Measurements from ENCODE around the gene GALE.
"Not testable (repeated sequence)": the region's sequence is repeated elsewhere in the genome, so short reads cannot be mapped to it uniquely, and the experiment has no call there.

GALE gene

DNA sequence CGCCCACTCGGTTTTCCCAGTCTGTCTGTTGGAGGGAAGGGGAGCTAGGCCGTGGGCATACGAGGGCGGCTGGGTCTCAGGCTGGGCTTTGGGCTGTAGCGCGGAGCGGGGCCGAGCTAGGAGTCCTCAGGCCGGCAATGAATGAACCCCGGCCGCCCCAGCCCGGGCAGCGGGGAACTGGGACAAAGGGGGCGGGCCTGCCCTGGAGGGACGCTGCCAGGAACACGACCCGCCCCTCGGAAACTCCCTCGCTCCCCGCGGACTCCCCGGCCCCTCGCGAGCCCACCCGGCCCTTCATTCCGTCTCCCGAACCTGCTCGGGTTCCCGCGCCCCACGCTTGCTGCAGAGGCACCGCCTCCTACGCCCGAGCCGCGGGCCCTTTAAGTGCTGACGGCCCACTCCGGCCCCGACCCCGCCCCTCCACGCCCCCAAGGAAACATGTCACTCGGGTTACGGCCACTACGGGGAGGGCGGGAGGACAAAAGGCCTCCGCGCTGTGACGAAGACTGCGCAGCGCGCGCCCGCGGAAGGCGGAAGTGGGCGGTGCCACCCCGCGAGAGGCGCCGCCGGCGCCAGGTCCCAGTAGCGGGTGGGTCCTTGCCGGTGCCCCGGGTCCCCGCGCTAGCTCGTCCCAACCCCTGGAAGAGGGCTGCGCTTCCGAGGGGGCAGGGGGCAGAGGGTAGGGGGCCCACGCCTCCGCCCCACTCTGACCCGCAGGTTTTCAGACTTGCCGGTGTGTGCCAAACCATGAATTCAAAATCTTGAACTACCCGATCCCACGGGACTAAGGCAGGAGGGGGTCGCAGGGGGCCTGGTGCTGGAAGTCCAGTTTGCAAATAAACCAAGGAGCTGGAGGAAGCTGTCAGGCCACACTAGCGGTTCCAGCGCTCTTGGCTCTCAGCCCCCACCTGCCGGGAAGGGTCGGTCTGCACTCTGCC lies at the start of gene GALE:
GALE (minus strand) TSS at position 355 of the 938 bp plus-strand sequence. CDS start 1,747 bp downstream, outside the sequence.
- Mint-ChIP-seq H3K4me1 (peaks cover 25 to 30% of the 10 kb centered on the region in 2 donors), H3K36me3 (peaks cover 16 to 40% of the 10 kb centered on the region in 2 donors), H3K27ac (peak within 1 kb of the TSS; percentile 94), H3K27me3 (no peaks in the 10 kb centered on the region), H3K4me3 (peak within 1 kb of the TSS; percentile 94 to 95), H3K9me3 (no peaks in the 10 kb centered on the region)
- DNase-seq (peak; percentile 91), ATAC-seq (replicated peaks) (peak; percentile 89 to 94)

DNA sequence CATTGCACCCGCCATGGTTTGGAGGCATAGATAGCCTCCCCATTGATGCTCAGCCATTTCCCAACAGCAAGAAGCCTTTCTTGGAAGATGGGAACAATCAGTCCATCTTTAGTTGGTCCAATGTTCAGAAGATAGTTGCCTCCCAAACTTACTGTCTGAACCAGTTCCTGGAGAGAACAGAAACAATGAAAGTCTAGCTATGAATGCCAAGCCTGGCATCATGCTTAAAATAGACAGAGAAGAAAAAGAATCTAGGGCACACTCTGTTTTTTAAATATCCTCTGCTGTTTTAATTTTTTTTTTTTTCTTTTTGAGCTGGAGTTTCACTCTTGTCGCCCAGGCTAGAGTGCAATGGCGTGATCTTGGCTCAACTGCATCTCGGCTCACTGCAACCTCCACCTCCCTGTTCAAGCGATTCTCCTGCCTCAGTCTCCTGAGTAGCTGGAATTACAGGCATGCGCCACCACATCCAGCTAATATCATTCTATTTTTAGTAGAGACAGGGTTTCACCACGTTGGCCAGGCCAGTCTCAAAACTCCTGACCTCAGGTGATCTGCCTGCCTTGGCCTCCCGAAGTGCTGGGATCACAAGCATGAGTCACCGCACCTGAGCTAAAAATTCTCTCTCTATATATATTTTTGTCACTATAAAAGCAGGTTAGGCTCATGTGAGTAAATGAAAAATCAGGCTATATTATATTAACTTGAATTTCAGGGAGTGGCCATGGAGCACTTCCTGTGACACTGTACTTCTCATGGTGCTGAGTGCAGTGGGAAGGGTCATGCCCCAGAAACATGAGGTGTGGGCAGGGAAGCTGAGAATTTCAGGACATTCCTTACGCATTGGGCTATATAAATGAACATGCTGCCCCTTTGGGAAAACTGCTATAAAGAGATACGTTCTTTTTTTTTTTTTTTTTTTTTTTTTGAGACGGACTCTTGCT lies 48.4 kb upstream of the GALE start:
- no peaks in the 10 kb centered on the region for H3K27me3 Mint-ChIP-seq
- H3K9me3 Mint-ChIP-seq: peaks cover 0 to 2% of the 10 kb centered on the region in 2 donors
- ATAC-seq (replicated peaks): no peak
- H3K27ac Mint-ChIP-seq: no peak overlapping the region
- no peak for DNase-seq
- H3K4me3 Mint-ChIP-seq: no peak overlapping the region
- H3K36me3 Mint-ChIP-seq: peaks cover 36 to 41% of the 10 kb centered on the region in 2 donors
- H3K4me1 Mint-ChIP-seq: no peaks in the 10 kb centered on the region

DNA sequence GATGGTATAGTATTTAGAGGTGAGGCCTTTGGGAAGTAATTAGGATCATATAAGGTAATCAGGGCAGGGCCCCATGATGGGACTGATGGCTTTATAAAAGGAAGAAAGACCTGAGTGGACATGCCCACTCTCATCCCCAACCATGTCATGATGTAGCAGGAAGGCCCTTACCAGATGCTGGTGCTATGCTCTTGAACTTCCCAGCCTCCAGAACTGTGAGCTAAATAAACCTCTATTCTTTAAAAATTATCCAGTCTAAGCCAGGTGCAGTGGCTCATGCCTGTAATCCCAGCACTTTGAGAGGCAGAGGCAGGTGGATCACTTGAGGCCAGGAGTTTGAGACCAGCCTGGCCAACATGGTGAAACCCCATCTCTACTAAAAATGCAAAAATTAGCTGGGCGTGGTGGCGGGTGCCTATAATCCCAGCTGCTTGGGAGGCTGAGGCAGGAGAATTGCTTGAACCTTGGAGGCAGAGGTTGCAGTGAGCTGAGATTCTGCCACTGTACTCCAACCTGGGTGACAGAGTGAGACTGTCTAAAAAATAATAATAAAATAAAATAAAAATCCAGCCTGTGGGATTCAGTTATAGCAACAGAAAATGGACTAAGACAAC lies 47.0 kb upstream of the GALE start:
- H3K27me3 Mint-ChIP-seq; H3K9me3 Mint-ChIP-seq; DNase-seq; H3K27ac Mint-ChIP-seq; ATAC-seq (replicated peaks); H3K4me1 Mint-ChIP-seq; H3K4me3 Mint-ChIP-seq: not testable (repeated sequence)
- peaks cover 34 to 41% of the 10 kb centered on the region in 2 donors for H3K36me3 Mint-ChIP-seq

DNA sequence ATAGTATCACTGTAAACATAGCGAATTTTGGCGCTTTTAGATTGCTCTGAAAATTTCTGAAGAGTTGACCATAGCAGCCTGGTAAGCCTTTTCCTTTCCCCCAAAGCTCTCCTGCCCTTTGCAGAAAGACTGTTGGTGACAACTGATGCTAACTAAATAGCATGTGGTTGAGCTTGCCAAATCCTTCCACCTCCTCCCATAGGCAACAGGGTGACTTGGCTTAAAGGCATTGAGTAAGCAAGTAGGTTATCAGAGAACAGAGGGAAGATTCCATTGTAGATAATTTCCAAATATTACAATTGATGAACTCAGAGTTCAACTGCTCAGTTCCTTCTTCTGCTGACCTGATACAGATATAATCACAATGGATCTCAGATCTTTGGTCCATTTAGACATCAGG lies 44.6 kb upstream of the GALE start:
- H3K27ac Mint-ChIP-seq: no peak overlapping the region
- H3K9me3 Mint-ChIP-seq: peaks cover 0 to 2% of the 10 kb centered on the region in 2 donors
- ATAC-seq (replicated peaks) (no peak), DNase-seq (no peak)
- H3K36me3 Mint-ChIP-seq: peaks cover 31 to 36% of the 10 kb centered on the region in 2 donors
- no peaks in the 10 kb centered on the region for H3K4me1 Mint-ChIP-seq
- H3K27me3 Mint-ChIP-seq: no peaks in the 10 kb centered on the region
- no peak overlapping the region for H3K4me3 Mint-ChIP-seq

DNA sequence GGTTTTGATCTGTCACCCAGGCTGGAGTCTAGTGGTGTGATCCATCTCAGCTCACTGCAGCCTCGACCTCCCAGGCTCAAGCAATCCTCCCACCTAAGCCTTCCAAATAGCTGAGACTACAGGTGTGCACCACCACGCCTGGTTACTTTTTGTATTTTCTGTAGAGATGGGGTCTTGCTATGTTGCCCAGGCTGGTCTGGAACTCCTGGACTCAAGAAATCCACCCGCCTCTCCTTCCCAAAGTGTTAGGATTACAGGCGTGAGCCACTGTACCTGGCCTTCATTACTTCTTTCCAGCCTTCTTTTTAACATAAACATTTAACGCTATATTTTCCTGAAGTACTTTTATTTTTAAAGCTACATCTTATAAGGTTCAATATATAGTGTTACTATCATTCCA lies 43.1 kb upstream of the GALE start:
- H3K36me3 Mint-ChIP-seq: peaks cover 26 to 32% of the 10 kb centered on the region in 2 donors
- DNase-seq (no peak), ATAC-seq (replicated peaks) (no peak)
- H3K4me1 Mint-ChIP-seq: peaks cover 0 to under 1% of the 10 kb centered on the region in 2 donors
- H3K27ac Mint-ChIP-seq: no peak overlapping the region
- no peaks in the 10 kb centered on the region for H3K27me3 Mint-ChIP-seq
- no peak overlapping the region for H3K4me3 Mint-ChIP-seq
- H3K9me3 Mint-ChIP-seq: peaks cover 0 to 2% of the 10 kb centered on the region in 2 donors

DNA sequence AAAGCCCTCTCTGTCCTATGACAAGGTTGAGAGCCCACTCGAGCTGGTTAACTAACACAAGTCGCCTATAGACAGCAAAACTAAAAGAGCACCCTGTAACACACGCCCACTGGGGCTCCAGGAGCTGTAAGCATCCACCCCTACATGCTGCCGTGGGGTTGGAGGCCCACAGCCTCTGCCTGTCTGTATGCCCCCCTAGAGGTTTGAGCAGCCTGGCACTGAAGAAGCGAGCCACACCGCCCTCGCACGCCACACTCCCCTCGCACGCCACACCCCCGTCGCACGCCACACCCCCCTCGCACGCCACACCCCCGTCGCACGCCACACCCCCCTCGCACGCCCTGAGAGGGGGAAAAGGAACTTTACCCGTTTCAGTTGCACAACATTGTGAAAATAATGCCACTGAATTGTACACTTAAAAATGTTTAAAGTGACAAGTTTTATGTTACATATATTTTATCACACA lies 37.9 kb upstream of the GALE start:
- ATAC-seq (replicated peaks): peak; percentile 97 to 99
- peak overlapping the region; percentile 78 to 81 for H3K4me3 Mint-ChIP-seq
- H3K36me3 Mint-ChIP-seq: no peaks in the 10 kb centered on the region
- peak; percentile 71 for DNase-seq
- H3K27ac Mint-ChIP-seq: peak overlapping the region; percentile 82
- H3K4me1 Mint-ChIP-seq: peaks cover 6 to 22% of the 10 kb centered on the region in 2 donors
- peaks cover 0 to 4% of the 10 kb centered on the region in 2 donors for H3K27me3 Mint-ChIP-seq
- H3K9me3 Mint-ChIP-seq: peaks cover 0 to 2% of the 10 kb centered on the region in 2 donors

DNA sequence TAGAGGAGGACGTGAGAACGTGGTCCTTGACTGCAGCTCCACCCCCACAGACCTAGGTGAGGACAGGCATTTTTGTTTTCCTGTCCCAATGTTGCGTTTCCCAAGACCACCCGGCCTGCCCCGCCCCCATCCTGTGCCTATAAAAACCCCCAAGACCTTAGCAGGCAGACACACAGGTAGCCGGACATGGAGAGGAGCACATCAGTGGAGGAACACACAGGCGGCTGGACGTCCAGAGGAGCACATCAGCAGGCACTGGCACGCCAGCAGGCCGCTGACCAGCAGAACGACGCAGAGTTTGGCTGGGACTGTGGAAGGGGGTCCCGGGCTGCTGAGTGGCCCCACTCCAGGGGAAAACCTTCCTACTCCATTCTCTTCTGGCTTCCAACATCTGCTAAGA lies 37.4 kb upstream of the GALE start:
- Mint-ChIP-seq H3K36me3 (no peaks in the 10 kb centered on the region), H3K4me1 (peaks cover 6 to 22% of the 10 kb centered on the region in 2 donors), H3K4me3 (peak overlapping the region; percentile 78 to 81), H3K27me3 (peaks cover 0 to 4% of the 10 kb centered on the region in 2 donors), H3K27ac (peak overlapping the region; percentile 82), H3K9me3 (peaks cover 0 to 2% of the 10 kb centered on the region in 2 donors)
- DNase-seq: no peak
- ATAC-seq (replicated peaks): peak; percentile 3 to 4

DNA sequence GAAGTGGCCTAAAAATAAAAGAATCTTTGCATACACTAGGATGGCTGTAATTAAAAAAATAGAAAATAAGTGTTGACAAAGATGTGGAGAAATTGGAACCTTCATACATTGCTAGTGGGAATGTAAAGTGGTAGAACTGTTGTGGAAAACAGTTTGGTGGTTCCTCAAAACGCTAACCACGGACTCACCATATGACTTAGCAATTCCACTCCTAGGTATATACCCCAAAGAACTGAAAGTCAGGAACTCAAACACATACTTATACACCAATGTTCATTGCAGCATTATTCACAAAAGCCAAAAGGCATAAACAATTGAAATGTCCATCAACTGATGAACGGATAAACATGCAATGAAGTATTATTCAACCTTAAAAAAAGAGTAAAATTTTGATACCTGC lies 35.5 kb upstream of the GALE start:
- Mint-ChIP-seq H3K36me3 (no peaks in the 10 kb centered on the region), H3K4me3 (no peak overlapping the region), H3K27ac (no peak overlapping the region), H3K4me1 (peaks cover 6 to 22% of the 10 kb centered on the region in 2 donors), H3K27me3 (peaks cover 0 to 4% of the 10 kb centered on the region in 2 donors), H3K9me3 (peaks cover 0 to 2% of the 10 kb centered on the region in 2 donors)
- DNase-seq (no peak), ATAC-seq (replicated peaks) (peak; percentile 53 to 62)

DNA sequence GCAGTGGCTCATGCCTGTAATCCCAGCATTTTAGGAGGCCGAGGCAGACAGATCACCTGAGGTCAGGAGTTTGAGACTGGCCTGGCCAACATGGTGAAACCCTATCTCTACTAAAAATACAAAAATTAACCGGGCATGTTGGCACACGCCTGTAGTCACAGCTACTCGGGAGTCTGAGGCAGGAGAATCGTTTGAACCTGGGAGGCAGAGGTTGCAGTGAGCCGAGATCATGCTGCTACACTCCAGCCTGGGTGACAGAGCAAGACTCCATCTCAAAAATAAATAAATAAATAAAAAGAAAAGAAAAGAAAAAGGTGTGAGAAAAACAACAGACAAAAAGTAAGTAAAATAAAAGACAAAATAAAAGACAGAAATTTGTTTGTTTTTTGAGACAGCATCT lies 33.6 kb upstream of the GALE start:
- not testable (repeated sequence) for H3K27me3 Mint-ChIP-seq; DNase-seq; H3K36me3 Mint-ChIP-seq; ATAC-seq (replicated peaks); H3K27ac Mint-ChIP-seq; H3K9me3 Mint-ChIP-seq; H3K4me3 Mint-ChIP-seq
- H3K4me1 Mint-ChIP-seq: peaks cover 6 to 22% of the 10 kb centered on the region in 2 donors

DNA sequence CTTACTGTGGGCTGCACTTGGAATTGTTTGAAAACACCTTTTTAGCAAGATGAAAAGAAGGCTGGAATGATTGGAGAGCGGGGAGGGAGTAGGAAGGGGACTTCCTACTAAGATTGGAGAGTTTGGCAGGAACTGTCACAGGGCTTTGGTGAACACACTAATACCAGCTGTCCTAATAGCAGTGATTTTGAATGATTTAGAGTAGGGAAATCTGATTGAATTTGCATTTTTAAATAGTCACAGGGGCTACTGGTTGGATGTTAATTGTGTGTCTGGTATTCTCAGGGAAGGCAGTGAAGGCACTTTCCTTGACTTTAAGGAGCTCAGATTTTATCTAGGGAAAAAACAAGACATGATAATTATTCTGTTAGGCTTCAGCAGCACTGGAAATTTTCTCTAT lies 27.2 kb upstream of the GALE start:
- DNase-seq (no peak), ATAC-seq (replicated peaks) (no peak)
- no peaks in the 10 kb centered on the region for H3K9me3 Mint-ChIP-seq
- no peaks in the 10 kb centered on the region for H3K36me3 Mint-ChIP-seq
- no peak overlapping the region for H3K27ac Mint-ChIP-seq
- peaks cover 8 to 22% of the 10 kb centered on the region in 2 donors for H3K4me1 Mint-ChIP-seq
- H3K4me3 Mint-ChIP-seq: no peak overlapping the region
- no peaks in the 10 kb centered on the region for H3K27me3 Mint-ChIP-seq

DNA sequence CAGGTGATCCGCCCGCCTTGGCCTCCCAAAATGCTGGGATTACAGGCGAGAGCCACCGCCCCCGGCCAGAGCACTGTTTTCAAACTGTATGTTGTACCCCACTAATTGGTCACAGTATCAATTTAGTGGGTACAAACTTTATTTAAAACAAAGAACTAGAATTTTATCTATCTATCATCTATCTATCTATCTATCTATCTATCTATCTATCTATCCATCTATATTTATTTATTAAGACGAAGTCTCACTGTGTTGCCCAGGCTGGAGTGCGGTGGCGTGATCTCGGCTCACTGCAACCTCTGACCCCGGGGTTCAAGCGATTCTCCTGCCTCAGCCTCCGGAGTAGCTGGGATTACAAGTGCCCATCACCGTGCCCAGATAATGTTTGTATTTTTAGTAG lies 26.0 kb upstream of the GALE start:
- not testable (repeated sequence) for DNase-seq; H3K4me3 Mint-ChIP-seq; ATAC-seq (replicated peaks); H3K27me3 Mint-ChIP-seq; H3K9me3 Mint-ChIP-seq; H3K36me3 Mint-ChIP-seq; H3K27ac Mint-ChIP-seq
- peaks cover 8 to 27% of the 10 kb centered on the region in 2 donors for H3K4me1 Mint-ChIP-seq

DNA sequence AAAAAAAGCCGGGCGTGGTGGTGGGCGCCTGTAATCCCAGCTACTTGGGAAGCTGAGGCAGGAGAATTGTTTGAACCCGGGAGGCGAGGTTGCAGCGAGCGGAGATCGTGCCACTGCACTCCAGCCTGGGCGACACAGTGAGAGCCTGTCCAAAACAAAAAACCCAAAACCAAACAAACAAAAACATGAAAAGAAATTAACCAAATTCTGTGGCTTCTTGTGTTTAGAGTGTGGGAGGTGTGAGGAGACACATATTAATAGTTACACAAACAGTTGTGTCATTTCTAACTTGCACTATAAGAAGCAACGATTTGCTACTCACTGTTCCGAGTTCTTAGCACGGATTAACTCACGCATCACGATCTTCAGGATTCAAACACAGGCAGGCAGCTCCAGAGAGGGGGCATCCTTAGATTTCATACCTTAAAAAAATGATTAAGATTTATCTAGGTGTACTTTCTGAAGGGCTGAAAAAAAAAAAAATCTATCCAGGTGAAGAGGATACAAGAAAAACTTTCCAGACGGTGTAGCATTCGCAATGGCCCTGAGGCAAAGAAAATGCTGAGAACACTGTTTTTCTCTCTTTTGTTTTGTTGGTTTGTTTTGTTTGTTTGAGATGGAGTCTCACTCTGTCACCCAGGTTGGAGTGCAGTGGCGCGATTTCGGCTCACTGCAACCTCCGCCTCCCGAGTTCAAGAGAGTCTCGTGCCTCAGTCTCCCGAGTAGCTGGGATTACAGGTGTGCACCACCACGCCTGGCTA lies 25.4 kb upstream of the GALE start:
- DNase-seq: no peak
- Mint-ChIP-seq H3K4me1 (peaks cover 8 to 28% of the 10 kb centered on the region in 2 donors), H3K4me3 (peak overlapping the region; percentile 93 to 97), H3K9me3 (no peaks in the 10 kb centered on the region), H3K27me3 (no peaks in the 10 kb centered on the region), H3K36me3 (peaks cover 0 to 4% of the 10 kb centered on the region in 2 donors), H3K27ac (peak overlapping the region; percentile 97)
- ATAC-seq (replicated peaks): peak; percentile 24 to 44

DNA sequence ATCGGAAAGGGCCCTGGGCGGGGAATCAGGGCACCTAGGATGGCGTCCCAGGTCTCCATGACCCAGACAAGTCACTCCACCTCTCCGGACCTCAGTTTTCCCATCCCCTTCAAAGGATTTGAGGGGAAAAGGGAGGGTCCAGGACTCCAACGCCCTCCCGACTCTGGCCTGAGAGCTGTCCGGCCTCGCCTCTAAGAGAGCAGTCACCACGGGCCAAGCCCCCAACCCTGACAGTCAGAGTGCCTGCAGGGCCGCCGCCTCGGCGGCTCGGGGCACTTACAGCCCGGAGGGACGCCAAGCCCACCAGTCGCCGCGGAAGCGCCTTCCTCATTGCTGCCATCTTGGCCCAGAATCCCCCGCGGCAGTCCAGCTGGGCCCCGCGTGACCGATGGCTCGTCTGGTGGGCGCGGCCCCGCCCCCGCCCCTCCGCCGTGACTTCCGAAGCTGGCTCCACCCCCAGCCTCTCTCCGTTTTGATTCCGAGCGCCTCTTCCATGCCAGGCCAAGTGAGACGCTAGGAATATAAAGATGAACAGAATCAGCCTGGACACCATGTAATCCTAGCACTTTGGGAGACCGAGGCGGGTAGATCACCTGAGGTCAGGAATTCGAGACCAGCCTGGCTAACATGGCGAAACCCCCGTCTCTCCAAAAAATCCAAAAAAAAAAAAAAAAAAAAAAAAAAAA lies 24.7 kb upstream of the GALE start, which contains the start of gene HMGCL:
HMGCL (minus strand) TSS at position 354 of the 686 bp plus-strand sequence; CDS start at position 340, 14 bp downstream.
- peaks cover 10 to 33% of the 10 kb centered on the region in 2 donors for H3K4me1 Mint-ChIP-seq
- ATAC-seq (replicated peaks): peak; percentile 96 to 98

More for the DNA sequence above, 24.7 kb upstream of the GALE start, which contains the start of gene HMGCL:
- Mint-ChIP-seq H3K9me3 (no peaks in the 10 kb centered on the region), H3K4me3 (peak within 1 kb of the TSS; percentile 93 to 97), H3K27ac (peak within 1 kb of the TSS; percentile 97), H3K27me3 (no peaks in the 10 kb centered on the region), H3K36me3 (peaks cover 4 to 5% of the 10 kb centered on the region in 2 donors)
- DNase-seq: peak; percentile 80
